CD14-positive monocyte (primary cell): Measurements from ENCODE around the gene GALNTL6. TPM values are rescaled to one million over a fixed set of nuclear protein-coding genes. Genes with fewer than 3 reads are reported as not detected.

Experiments
- DNase-seq, 3 donors: peaks; one replicate each; pipeline ENCODE4 v3.0.0-alpha.2; 2011 to 2022
- H2AFZ ChIP-seq: 2 replicates; pipeline ENCODE4 v1.6.0; 2012; ENCODE audit warnings: mild to moderate bottlenecking, low read depth, low read length, inconsistent platforms; ENCODE audit not compliant: insufficient read depth, poor library complexity, severe bottlenecking
- H3K27ac ChIP-seq, 2 donors: 1 replicate in 1 of 2; 2 replicates in 1 of 2; pipeline ENCODE4 v1.5.1; 2012 to 2013; ENCODE audit warnings: low read length in 2 of 2, control low read depth in 1 of 2, inconsistent platforms in 1 of 2, low read depth in 1 of 2, mild to moderate bottlenecking in 1 of 2
- H3K27me3 ChIP-seq, 2 donors: one replicate each; pipeline versions ENCODE4 v1.6.0 to v1.6.1; 2011 to 2013; ENCODE audit warnings: low read length in 2 of 2; ENCODE audit not compliant: control insufficient read depth in 2 of 2, insufficient read depth in 2 of 2
- H3K36me3 ChIP-seq, 2 donors: replicated peaks in 1 of 2; 1 replicate in 1 of 2; 2 replicates in 1 of 2; pipeline versions ENCODE4 v1.5.1 to v1.6.1; 2012 to 2013; ENCODE audit warnings: low read length in 2 of 2, control low read depth in 1 of 2, inconsistent platforms in 1 of 2, mild to moderate bottlenecking in 1 of 2; ENCODE audit not compliant: insufficient read depth in 2 of 2, control insufficient read depth in 1 of 2
- H3K4me1 ChIP-seq, 2 donors: 1 replicate in 1 of 2; 2 replicates in 1 of 2; pipeline versions ENCODE4 v1.5.1 to v1.6.1; 2012 to 2013; ENCODE audit warnings: low read length in 2 of 2, control low read depth in 1 of 2, inconsistent platforms in 1 of 2, mild to moderate bottlenecking in 1 of 2, moderate library complexity in 1 of 2; ENCODE audit not compliant: insufficient read depth in 2 of 2, control insufficient read depth in 1 of 2
- H3K4me2 ChIP-seq: replicated peaks from 2 replicates; pipeline ENCODE3; 2012; ENCODE audit warnings: low read length, moderate library complexity, mild to moderate bottlenecking; ENCODE audit not compliant: poor library complexity, severe bottlenecking; ENCODE audit errors: extremely low read depth
- H3K4me3 ChIP-seq, 3 experiments: fragments of 200-600 bp in 1 of 3; sonication (generic) in 1 of 3; replicated peaks in 1 of 3; 1 replicate in 2 of 3; 2 replicates in 1 of 3; pipeline ENCODE4 v1.5.1; 2011 to 2013; ENCODE audit warnings: low read length in 3 of 3, mild to moderate bottlenecking in 3 of 3, control low read depth in 2 of 3, low read depth in 2 of 3, inconsistent platforms in 1 of 3, moderate library complexity in 1 of 3
- H3K79me2 ChIP-seq: 2 replicates; pipeline ENCODE4 v1.6.0; 2012; ENCODE audit warnings: mild to moderate bottlenecking, control low read depth, inconsistent platforms, low read length, moderate library complexity; ENCODE audit not compliant: insufficient read depth
- H3K9ac ChIP-seq: 2 replicates; pipeline ENCODE4 v1.6.0; 2017; ENCODE audit warnings: low read length, mild to moderate bottlenecking; ENCODE audit not compliant: insufficient read depth, poor library complexity, severe bottlenecking
- H3K9me3 ChIP-seq, 2 donors: replicated peaks in 1 of 2; 1 replicate in 1 of 2; 2 replicates in 1 of 2; pipeline versions ENCODE4 v1.5.1 to v1.6.1; 2012 to 2013; ENCODE audit warnings: low read length in 2 of 2, control low read depth in 1 of 2; ENCODE audit not compliant: control insufficient read depth in 1 of 2, insufficient read depth in 1 of 2
- H4K20me1 ChIP-seq: 2 replicates; pipeline ENCODE4 v1.6.0; 2012; ENCODE audit warnings: mild to moderate bottlenecking, low read length, control low read depth, moderate library complexity; ENCODE audit not compliant: insufficient read depth
- H3K27ac Mint-ChIP-seq, 7 donors: one replicate each; pipeline ENCODE4 v1.8.0; 2020; ENCODE audit warnings: mild to moderate bottlenecking in 7 of 7, mixed read lengths in 7 of 7, moderate library complexity in 6 of 7, inconsistent platforms in 2 of 7
- H3K27me3 Mint-ChIP-seq, 3 donors: one replicate each; pipeline ENCODE4 v1.8.0; 2021 to 2022; ENCODE audit warnings: low read depth in 3 of 3, mild to moderate bottlenecking in 3 of 3, mixed read lengths in 3 of 3, moderate library complexity in 3 of 3, inconsistent platforms in 1 of 3
- H3K36me3 Mint-ChIP-seq, 2 donors: one replicate each; pipeline ENCODE4 v1.8.0; 2020; ENCODE audit warnings: mixed read lengths in 2 of 2, inconsistent platforms in 1 of 2, mild to moderate bottlenecking in 1 of 2
- H3K4me1 Mint-ChIP-seq: one replicate; pipeline ENCODE4 v1.8.0; 2020; ENCODE audit warnings: mild to moderate bottlenecking, mixed read lengths
- H3K4me3 Mint-ChIP-seq, 2 donors: one replicate each; pipeline ENCODE4 v1.8.0; 2020; ENCODE audit warnings: mild to moderate bottlenecking in 2 of 2, mixed read lengths in 2 of 2, moderate library complexity in 1 of 2
- H3K9me3 Mint-ChIP-seq, 7 donors: one replicate each; pipeline ENCODE4 v1.8.0; 2020 to 2022; ENCODE audit warnings: mixed read lengths in 7 of 7, mild to moderate bottlenecking in 6 of 7, moderate library complexity in 6 of 7, inconsistent platforms in 2 of 7
- WGBS: methylation state at CpG from one replicate; pipeline ENCODE4 v1.1.5; 2013; ENCODE audit warnings: missing lambda C conversion rate; ENCODE audit not compliant: insufficient coverage; 5-methylcytosine and 5-hydroxymethylcytosine counted together
- intact Hi-C, 2 donors: fragments of 100-400 bp; cut with micrococcal nuclease; formaldehyde crosslinking; loops; one replicate each; pipeline versions ENCODE4 v1.15.0 to v1.15.1; 2023
- polyA plus RNA-seq, 3 donors: library from polyadenylated mRNA; depleted of rRNA in 1 of 3; unstranded in 2 of 3; stranded (reverse) in 1 of 3; fragments of 300-500 nt in 2 of 3; fragments of >200 nt in 1 of 3; fragmentation: Illumina TruSeq in 2 of 3; gene quantifications; 1 replicate in 2 of 3; 2 replicates in 1 of 3; pipeline ENCODE4 v1.2.3, GENCODE V29; 2012 to 2021
- TF ChIP-seq, protein P1 (sequence below): fragments of 200-600 bp; IDR thresholded peaks from one replicate; pipeline ENCODE4 v1.8.0; 2022; ENCODE audit warnings: antibody characterized with exemption, mild to moderate bottlenecking

GALNTL6 gene
- polyA plus RNA-seq, 3 donors, result 0.05 TPM; not detected in 2

GRCh38 chr4:172142281-172142741 lies 329.1 kb downstream of the GALNTL6 start:
- Mint-ChIP-seq H3K27me3 (no peaks in the 10 kb centered on the region), H3K36me3 (no peaks in the 10 kb centered on the region), H3K9me3 (peaks cover 0 to 4% (median 0%) of the 10 kb centered on the region in 7 donors), H3K4me3 (no peak overlapping the region), H3K4me1 (no peaks in the 10 kb centered on the region), H3K27ac (no peak overlapping the region)
- Histone ChIP-seq H3K4me3 (no peak overlapping the region), H4K20me1 (no peaks in the 10 kb centered on the region), H3K4me1 (no peaks in the 10 kb centered on the region), H2AFZ (no peak overlapping the region), H3K27me3 (no peaks in the 10 kb centered on the region), H3K36me3 (no peaks in the 10 kb centered on the region), H3K27ac (no peak overlapping the region), H3K9ac (no peak overlapping the region), H3K79me2 (no peaks in the 10 kb centered on the region), H3K9me3 (no peaks in the 10 kb centered on the region), H3K4me2 (no peak overlapping the region)
- TF ChIP-seq, protein P1, sequence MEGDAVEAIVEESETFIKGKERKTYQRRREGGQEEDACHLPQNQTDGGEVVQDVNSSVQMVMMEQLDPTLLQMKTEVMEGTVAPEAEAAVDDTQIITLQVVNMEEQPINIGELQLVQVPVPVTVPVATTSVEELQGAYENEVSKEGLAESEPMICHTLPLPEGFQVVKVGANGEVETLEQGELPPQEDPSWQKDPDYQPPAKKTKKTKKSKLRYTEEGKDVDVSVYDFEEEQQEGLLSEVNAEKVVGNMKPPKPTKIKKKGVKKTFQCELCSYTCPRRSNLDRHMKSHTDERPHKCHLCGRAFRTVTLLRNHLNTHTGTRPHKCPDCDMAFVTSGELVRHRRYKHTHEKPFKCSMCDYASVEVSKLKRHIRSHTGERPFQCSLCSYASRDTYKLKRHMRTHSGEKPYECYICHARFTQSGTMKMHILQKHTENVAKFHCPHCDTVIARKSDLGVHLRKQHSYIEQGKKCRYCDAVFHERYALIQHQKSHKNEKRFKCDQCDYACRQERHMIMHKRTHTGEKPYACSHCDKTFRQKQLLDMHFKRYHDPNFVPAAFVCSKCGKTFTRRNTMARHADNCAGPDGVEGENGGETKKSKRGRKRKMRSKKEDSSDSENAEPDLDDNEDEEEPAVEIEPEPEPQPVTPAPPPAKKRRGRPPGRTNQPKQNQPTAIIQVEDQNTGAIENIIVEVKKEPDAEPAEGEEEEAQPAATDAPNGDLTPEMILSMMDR, result no peak
- intact Hi-C loops, result no loop called here
- WGBS, result 0% methylated on average over 1 of the region's 2 CpGs
- no peak for DNase-seq

DNA sequence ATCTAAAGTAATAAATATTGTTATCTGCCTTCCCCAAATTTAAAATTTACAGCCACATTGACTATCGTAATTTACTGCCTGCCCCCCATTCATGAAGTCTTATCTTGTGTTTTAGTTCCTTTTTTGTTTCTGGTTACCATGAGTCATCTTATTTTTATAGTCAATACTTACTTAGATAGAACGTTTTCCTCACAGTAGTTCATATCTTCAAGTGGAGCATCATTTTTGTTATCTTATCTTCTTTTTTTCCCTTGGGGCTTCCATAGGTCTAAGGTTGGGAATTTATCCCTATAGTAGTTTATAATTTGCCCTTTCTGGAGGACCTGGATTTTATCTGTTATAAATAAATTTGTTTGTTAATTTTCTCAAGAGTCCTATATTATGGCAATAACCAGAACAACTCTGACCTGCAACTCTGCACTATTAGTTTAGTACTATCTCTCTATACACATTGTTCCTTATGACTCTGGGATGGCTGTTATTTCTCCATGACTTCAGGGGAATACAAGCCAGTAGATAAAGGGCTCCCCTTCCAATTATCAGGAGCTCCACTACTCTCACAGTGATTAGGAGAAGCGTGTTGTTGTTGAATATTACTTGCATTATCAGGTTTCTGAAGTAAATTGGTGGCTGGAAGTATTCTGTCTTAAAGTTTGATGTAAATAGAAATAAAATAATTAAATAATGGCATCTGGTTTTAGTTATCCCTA lies 330.6 kb downstream of the GALNTL6 start:
- Mint-ChIP-seq H3K9me3 (no peaks in the 10 kb centered on the region), H3K27ac (no peak overlapping the region), H3K4me3 (no peak overlapping the region), H3K4me1 (no peaks in the 10 kb centered on the region), H3K36me3 (no peaks in the 10 kb centered on the region), H3K27me3 (no peaks in the 10 kb centered on the region)
- Histone ChIP-seq H3K27me3 (no peaks in the 10 kb centered on the region), H3K36me3 (no peaks in the 10 kb centered on the region), H3K4me1 (no peaks in the 10 kb centered on the region), H3K79me2 (no peaks in the 10 kb centered on the region), H3K4me2 (no peak overlapping the region), H3K27ac (no peak overlapping the region), H4K20me1 (no peaks in the 10 kb centered on the region), H2AFZ (no peak overlapping the region), H3K9me3 (no peaks in the 10 kb centered on the region), H3K4me3 (no peak overlapping the region), H3K9ac (no peak overlapping the region)
- no peak for DNase-seq
- intact Hi-C loops, result no loop called here
- TF ChIP-seq, protein P1, result no peak
- WGBS, result no CpG with 5 or more reads among the region's 3 CpGs
